PC-9 (cell line): ENCODE measurements around the gene IFNG-AS1.

Experiments
- EZH2 ChIP-seq: fragments of 200-600 bp; sonication (generic); IDR thresholded peaks from 2 replicates; pipeline ENCODE4 v1.8.0; 2017; ENCODE audit warnings: antibody characterized with exemption, low read depth
- TF ChIP-seq, protein P1 (sequence below): fragments of 200-600 bp; sonication (generic); conservative IDR thresholded peaks from 2 replicates; pipeline ENCODE4 v1.6.1; 2017; ENCODE audit warnings: mixed run types, antibody characterized with exemption, mild to moderate bottlenecking, moderate library complexity

DNA sequence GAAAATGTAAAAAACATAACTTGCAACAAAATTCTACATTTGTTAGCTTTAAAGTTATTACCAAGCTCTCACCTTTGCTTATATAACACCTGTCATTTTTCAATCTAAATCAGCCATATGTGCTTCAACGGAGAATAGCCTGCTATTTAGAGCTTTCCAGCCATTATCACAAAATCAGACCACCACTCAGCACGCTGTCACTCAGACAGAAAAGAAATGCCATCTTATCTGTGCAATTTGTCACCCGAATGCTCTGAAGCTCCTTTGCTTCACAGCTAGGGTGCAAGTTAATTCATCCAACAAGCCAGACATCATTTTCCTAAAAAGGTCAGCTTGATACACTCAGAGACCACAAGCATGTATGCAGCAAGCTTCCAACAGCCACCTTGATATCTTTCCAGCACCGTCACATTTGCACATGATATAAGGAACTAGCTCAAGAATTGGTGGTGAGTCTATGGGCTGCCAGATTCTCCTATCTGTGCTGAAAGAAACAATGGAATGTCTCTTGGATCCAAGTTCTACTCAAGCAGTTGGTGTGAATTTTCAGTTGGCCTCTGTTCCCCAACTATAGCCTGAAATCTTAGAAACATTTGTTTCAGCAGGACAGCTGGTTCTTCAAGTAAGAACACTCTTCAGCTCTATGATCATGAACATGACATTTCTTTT is 20.0 kb upstream of the IFNG-AS1 start:
- TF ChIP-seq, protein P1, sequence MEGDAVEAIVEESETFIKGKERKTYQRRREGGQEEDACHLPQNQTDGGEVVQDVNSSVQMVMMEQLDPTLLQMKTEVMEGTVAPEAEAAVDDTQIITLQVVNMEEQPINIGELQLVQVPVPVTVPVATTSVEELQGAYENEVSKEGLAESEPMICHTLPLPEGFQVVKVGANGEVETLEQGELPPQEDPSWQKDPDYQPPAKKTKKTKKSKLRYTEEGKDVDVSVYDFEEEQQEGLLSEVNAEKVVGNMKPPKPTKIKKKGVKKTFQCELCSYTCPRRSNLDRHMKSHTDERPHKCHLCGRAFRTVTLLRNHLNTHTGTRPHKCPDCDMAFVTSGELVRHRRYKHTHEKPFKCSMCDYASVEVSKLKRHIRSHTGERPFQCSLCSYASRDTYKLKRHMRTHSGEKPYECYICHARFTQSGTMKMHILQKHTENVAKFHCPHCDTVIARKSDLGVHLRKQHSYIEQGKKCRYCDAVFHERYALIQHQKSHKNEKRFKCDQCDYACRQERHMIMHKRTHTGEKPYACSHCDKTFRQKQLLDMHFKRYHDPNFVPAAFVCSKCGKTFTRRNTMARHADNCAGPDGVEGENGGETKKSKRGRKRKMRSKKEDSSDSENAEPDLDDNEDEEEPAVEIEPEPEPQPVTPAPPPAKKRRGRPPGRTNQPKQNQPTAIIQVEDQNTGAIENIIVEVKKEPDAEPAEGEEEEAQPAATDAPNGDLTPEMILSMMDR, result no peak
- TF ChIP-seq EZH2, result no peak
